ENCODE data around the gene ADH5. TPM values are rescaled to one million over a fixed set of nuclear protein-coding genes. Genes with fewer than 3 reads are reported as not detected.

The ADH5 gene
- total and polyA plus RNA-seq, 10 of the 15 experiments (the other 5 are each of a cell fraction or from before 2014, with no cell fraction given): 48.5 to 159 (median 95.3) TPM

- TF ChIP-seq POLR2AphosphoS2 (IDR thresholded peaks at IDR 0.05; ENCODE audit: low read depth, low read length) (peak; percentile 94), BRCA1 (IDR thresholded peaks at IDR 0.05; ENCODE audit: low read depth, low read length) (no peak), ASH2L (IDR thresholded peaks at IDR 0.05; ENCODE audit: borderline replicate concordance, low read depth) (no peak), LARP7 (IDR thresholded peaks at IDR 0.05) (no peak), NR2F1 (conservative IDR thresholded peaks at IDR 0.05) (no peak), NFYA (IDR thresholded peaks at IDR 0.05; ENCODE audit: borderline replicate concordance, low read depth, low read length) (no peak), MTA2 (IDR thresholded peaks at IDR 0.05; ENCODE audit: low read depth) (no peak), CHD4 (IDR thresholded peaks at IDR 0.05) (no peak), ZBTB40 (IDR thresholded peaks at IDR 0.05; ENCODE audit: borderline replicate concordance) (peak; percentile 62; the same call in 1 of the 2 replicates), RUNX3 (IDR thresholded peaks at IDR 0.05; ENCODE audit: low read length) (peak; percentile 34; the same call in 1 of the 2 replicates), IKZF2 (IDR thresholded peaks at IDR 0.05) (peak; percentile 10 to 43; a peak in 2 of 4 replicates), ZNF384 (IDR thresholded peaks at IDR 0.05; ENCODE audit: borderline replicate concordance, low read depth, low read length) (no peak), NFIC (IDR thresholded peaks at IDR 0.05; ENCODE audit: low read depth, low read length) (no peak), RBBP5 (conservative IDR thresholded peaks at IDR 0.05) (no peak)
These were observed at the start of gene ADH5 (continued) for GRCh38 chr4:99088481-99089365.

Data from GM12878 (cell line).